Parathyroid adenoma (tissue), 2 donors: ENCODE data around the gene SMAD1.

ENCODE experiments used
- H2AFZ ChIP-seq: fragments of 300-600 bp; sonication (generic); one replicate; pipeline ENCODE4 v1.7.0; 2017; ENCODE audit warnings: antibody characterized with exemption, mild to moderate bottlenecking
- H3K27ac ChIP-seq: fragments of 300-600 bp; sonication (generic); one replicate; pipeline ENCODE4 v1.7.0; 2017
- H3K27me3 ChIP-seq: fragments of 300-600 bp; sonication (generic); one replicate; pipeline ENCODE4 v1.7.0; 2017; ENCODE audit warnings: low read length; ENCODE audit not compliant: control insufficient read depth, insufficient read depth
- H3K36me3 ChIP-seq: fragments of 300-600 bp; sonication (generic); one replicate; pipeline ENCODE4 v1.7.0; 2017; ENCODE audit warnings: low read length; ENCODE audit not compliant: control insufficient read depth, insufficient read depth
- H3K4me1 ChIP-seq: fragments of 300-600 bp; sonication (generic); one replicate; pipeline ENCODE4 v1.7.0; 2017; ENCODE audit warnings: control low read depth
- H3K4me2 ChIP-seq: fragments of 300-600 bp; sonication (generic); one replicate; pipeline ENCODE4 v1.7.0; 2017; ENCODE audit warnings: low read length
- H3K4me3 ChIP-seq: fragments of 300-600 bp; sonication (generic); one replicate; pipeline ENCODE4 v1.7.0; 2017; ENCODE audit warnings: low read depth, low read length
- H3K79me2 ChIP-seq: fragments of 300-600 bp; sonication (generic); one replicate; pipeline ENCODE4 v1.7.0; 2017; ENCODE audit warnings: control low read depth
- H3K9ac ChIP-seq: fragments of 300-600 bp; sonication (generic); one replicate; pipeline ENCODE4 v1.7.0; 2017; ENCODE audit warnings: mild to moderate bottlenecking
- H3K9me3 ChIP-seq: fragments of 300-600 bp; sonication (generic); one replicate; pipeline ENCODE4 v1.7.0; 2017; ENCODE audit warnings: low read length; ENCODE audit not compliant: control insufficient read depth
- TF ChIP-seq, protein P1 (sequence below): fragments of 300-600 bp; sonication (generic); IDR thresholded peaks from one replicate; pipeline ENCODE4 v1.7.0; 2017; ENCODE audit warnings: antibody characterized with exemption, mild to moderate bottlenecking
- donor health status: primary hyperparathyroidism.

SMAD1 gene

DNA sequence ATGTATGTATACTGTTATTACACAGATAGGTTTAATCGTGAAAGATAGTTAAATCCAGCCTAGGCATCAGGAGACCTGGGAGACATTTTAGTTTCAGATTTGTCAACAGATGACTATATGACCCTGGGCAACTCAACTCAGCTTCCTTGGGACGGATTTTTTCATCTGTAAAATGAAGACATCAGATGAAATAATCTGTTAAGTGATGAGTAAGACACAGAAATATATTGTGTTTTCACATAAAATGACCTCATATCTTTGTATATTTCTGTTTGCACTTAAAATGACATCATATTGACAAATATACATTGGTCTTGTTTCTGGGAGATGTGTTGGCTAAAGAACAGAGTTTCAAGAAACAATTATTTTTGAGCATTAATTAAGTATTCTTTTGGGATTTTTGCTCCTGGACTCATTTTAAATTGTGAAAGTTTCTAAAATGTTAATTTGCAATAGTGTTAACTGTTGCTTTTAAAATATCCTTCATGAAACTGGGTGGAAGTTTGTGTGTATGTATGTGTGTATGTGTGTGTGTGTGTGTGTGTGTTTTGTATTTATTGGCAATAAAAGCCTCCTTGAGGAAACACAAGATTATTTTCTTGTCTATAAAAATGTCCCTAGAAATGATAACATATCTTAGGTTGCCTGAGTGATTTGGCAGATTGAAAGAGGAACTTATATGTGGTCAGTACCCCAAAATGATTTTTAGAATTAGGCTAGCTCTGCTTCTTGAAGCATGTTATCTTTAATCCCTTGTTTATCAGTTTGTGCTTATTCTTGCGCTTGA, 108.5 kb downstream of the SMAD1 start:
- Histone ChIP-seq H3K79me2 (no peaks in the 10 kb centered on the region), H3K4me2 (no peak overlapping the region), H3K9me3 (no peaks in the 10 kb centered on the region), H2AFZ (no peak overlapping the region), H3K27me3 (no peaks in the 10 kb centered on the region), H3K27ac (no peak overlapping the region), H3K36me3 (no peaks in the 10 kb centered on the region), H3K4me1 (no peaks in the 10 kb centered on the region), H3K9ac (no peak overlapping the region), H3K4me3 (no peak overlapping the region)
- TF ChIP-seq, protein P1, sequence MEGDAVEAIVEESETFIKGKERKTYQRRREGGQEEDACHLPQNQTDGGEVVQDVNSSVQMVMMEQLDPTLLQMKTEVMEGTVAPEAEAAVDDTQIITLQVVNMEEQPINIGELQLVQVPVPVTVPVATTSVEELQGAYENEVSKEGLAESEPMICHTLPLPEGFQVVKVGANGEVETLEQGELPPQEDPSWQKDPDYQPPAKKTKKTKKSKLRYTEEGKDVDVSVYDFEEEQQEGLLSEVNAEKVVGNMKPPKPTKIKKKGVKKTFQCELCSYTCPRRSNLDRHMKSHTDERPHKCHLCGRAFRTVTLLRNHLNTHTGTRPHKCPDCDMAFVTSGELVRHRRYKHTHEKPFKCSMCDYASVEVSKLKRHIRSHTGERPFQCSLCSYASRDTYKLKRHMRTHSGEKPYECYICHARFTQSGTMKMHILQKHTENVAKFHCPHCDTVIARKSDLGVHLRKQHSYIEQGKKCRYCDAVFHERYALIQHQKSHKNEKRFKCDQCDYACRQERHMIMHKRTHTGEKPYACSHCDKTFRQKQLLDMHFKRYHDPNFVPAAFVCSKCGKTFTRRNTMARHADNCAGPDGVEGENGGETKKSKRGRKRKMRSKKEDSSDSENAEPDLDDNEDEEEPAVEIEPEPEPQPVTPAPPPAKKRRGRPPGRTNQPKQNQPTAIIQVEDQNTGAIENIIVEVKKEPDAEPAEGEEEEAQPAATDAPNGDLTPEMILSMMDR: no peak

DNA sequence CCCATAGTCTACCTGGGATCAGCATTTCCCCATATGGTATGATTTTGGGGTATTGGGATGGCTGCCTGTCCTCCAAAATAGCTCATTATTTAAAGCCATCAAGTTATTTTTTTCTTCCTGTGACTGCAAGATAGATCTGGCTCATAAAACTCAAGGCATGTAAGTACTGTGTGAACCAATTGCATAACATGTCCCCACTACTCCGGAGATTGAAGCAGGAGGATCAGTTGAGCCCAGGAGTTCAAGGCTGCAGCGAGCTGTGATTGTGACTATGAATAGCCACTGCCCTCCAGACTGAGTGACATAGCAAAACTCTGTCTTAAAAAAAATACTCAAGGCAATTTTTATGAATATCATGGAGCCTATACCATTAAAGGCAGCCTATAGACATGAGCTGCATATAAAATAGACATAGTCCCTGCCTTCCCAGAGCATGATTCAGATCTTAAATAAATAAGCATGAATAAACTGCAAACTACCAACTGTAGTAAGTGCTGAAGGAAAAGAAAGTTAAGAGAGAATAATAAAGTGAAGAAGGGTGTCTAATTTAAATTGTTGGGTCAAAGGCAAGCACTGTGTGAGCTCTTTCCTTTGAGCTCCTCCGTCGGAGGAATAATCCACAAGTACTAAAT, 120.6 kb downstream of the SMAD1 start:
- no peaks in the 10 kb centered on the region for H3K79me2 ChIP-seq
- no peaks in the 10 kb centered on the region for H3K9me3 ChIP-seq
- TF ChIP-seq, protein P1: no peak
- H2AFZ ChIP-seq: no peak overlapping the region
- no peaks in the 10 kb centered on the region for H3K27me3 ChIP-seq
- H3K9ac ChIP-seq: no peak overlapping the region
- H3K4me3 ChIP-seq: no peak overlapping the region
- H3K4me1 ChIP-seq: no peaks in the 10 kb centered on the region
- no peaks in the 10 kb centered on the region for H3K36me3 ChIP-seq
- H3K4me2 ChIP-seq: no peak overlapping the region
- H3K27ac ChIP-seq: no peak overlapping the region

DNA sequence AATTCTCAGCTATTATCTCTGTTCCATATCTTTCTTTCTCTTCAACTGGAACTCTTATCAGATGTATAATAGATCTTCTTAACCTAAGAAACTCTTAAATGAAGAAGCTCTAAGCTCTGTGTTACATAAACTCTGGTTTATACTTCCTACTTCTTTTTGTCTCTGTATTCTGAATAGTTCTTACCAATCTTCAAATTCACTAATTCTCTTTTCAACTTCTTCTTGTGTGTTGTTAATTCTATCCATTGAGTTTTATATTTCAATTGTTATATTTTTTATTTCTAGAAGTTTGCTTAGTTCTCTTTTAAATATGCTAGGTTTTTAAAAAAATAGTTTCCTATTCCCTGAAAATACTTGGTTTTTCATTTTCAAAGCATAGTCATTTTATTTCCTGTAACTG, 124.3 kb downstream of the SMAD1 start:
- Histone ChIP-seq H2AFZ (no peak overlapping the region), H3K4me2 (no peak overlapping the region), H3K9ac (no peak overlapping the region), H3K27me3 (no peaks in the 10 kb centered on the region), H3K27ac (no peak overlapping the region), H3K4me3 (no peak overlapping the region), H3K36me3 (no peaks in the 10 kb centered on the region), H3K9me3 (no peaks in the 10 kb centered on the region), H3K79me2 (no peaks in the 10 kb centered on the region), H3K4me1 (no peaks in the 10 kb centered on the region)
- TF ChIP-seq, protein P1: no peak
